ENCODE measurements around the gene LGALS4.

DNA sequence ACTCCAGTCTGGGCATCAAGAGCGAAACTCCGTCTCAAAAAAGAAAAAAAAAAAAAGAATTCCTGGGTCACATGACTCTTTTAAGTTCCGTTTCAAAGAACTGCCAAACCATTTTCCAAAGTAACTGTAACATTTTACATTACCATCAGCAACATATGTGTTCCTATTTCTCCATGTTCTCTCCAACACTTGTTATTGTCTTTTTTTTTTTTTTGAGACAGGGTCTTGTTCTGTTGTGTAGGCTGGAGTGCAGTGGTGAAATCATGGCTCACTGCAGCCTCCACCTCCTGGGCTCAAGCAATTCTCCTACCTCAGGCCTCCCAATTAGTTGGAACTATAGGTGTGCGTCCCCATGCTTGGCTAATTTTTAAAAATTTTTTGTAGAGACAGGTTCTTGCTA, 17.2 kb downstream of the LGALS4 start:
- TF ChIP-seq NFRKB (IDR thresholded peaks at IDR 0.05) (no peak), SP1 (IDR thresholded peaks at IDR 0.05) (no peak), FOXK2 (IDR thresholded peaks at IDR 0.05) (no peak), SUZ12 (IDR thresholded peaks at IDR 0.05) (no peak), ARNT (IDR thresholded peaks at IDR 0.05) (no peak), FOXM1 (IDR thresholded peaks at IDR 0.05; ENCODE audit: borderline replicate concordance) (no peak), FOXA1 (IDR thresholded peaks at IDR 0.05) (no peak), HDGF (IDR thresholded peaks at IDR 0.05; ENCODE audit: borderline replicate concordance) (no peak)
